B cell (primary cell): ENCODE data around the gene STAT5A. TPM values are rescaled to one million over a fixed set of nuclear protein-coding genes. Genes with fewer than 3 reads are reported as not detected.

Experiments
- ATAC-seq: fragments of 200-7000 bp; cut with Tn5 transposase; one replicate; pipeline ENCODE4 v1.10.0; 2021; ENCODE audit warnings: low read depth, mild to moderate bottlenecking, moderate number of reproducible peaks, moderate library complexity
- CTCF ChIA-PET: fragments of 350-600 bp; sonication (Branson Sonifier 250); formaldehyde crosslinking; loops from one replicate; lab custom pipeline; 2021; ENCODE audit warnings: antibody characterized with exemption, inconsistent platforms; lab: Charles Lee
- POLR2A ChIA-PET: fragments of 350-600 bp; sonication (Branson Sonifier 250); formaldehyde crosslinking; loops from one replicate; lab custom pipeline; 2021; ENCODE audit warnings: antibody characterized with exemption; lab: Charles Lee
- DNase-seq: peaks from one replicate; pipeline ENCODE4 v3.0.0; 2013
- H2AFZ ChIP-seq: 2 replicates; pipeline ENCODE4 v1.6.1; 2012; ENCODE audit warnings: mild to moderate bottlenecking, low read depth, low read length; ENCODE audit not compliant: insufficient read depth, poor library complexity, severe bottlenecking
- H3K27ac ChIP-seq, 2 donors: 1 replicate in 1 of 2; 2 replicates in 1 of 2; pipeline ENCODE4 v1.5.1; 2012 to 2013; ENCODE audit warnings: low read length in 2 of 2, mild to moderate bottlenecking in 2 of 2, moderate library complexity in 1 of 2
- H3K27me3 ChIP-seq, 4 experiments: fragments of 200-600 bp in 1 of 4; sonication (generic) in 1 of 4; replicated peaks in 1 of 4; 1 replicate in 2 of 4; 2 replicates in 2 of 4; pipeline versions ENCODE4 v1.6.1 to v1.7.0; 2013 to 2016; ENCODE audit warnings: low read length in 3 of 4, mild to moderate bottlenecking in 2 of 4, mixed read lengths in 1 of 4, moderate library complexity in 1 of 4; ENCODE audit not compliant: insufficient read depth in 4 of 4, control insufficient read depth in 3 of 4; ENCODE audit errors: control extremely low read depth in 1 of 4
- H3K36me3 ChIP-seq, 2 experiments: replicated peaks in 1 of 2; 1 replicate in 1 of 2; 2 replicates in 1 of 2; pipeline versions ENCODE4 v1.6.1 to v1.7.1; 2013; ENCODE audit warnings: low read length in 1 of 2; ENCODE audit not compliant: insufficient read depth in 2 of 2, control insufficient read depth in 1 of 2; ENCODE audit errors: control extremely low read depth in 1 of 2, extremely low read depth in 1 of 2
- H3K4me1 ChIP-seq, 2 donors: fragments of 200-600 bp in 1 of 2; sonication (generic) in 1 of 2; 1 replicate in 1 of 2; 2 replicates in 1 of 2; pipeline versions ENCODE4 v1.5.1 to v1.6.1; 2013 to 2017; ENCODE audit warnings: low read length in 2 of 2; ENCODE audit not compliant: control insufficient read depth in 2 of 2, insufficient read depth in 2 of 2
- H3K4me2 ChIP-seq: replicated peaks from 2 replicates; pipeline ENCODE3; 2012; ENCODE audit warnings: mild to moderate bottlenecking, low read depth, low read length; ENCODE audit not compliant: poor library complexity, severe bottlenecking
- H3K4me3 ChIP-seq, 5 experiments: fragments of 200-600 bp in 1 of 5; sonication (generic) in 1 of 5; 1 replicate in 3 of 5; 2 replicates in 2 of 5; pipeline versions ENCODE4 v1.5.1 to v1.7.0; 2011 to 2016; ENCODE audit warnings: low read length in 4 of 5, mild to moderate bottlenecking in 4 of 5, low read depth in 2 of 5, control low read depth in 1 of 5, moderate library complexity in 1 of 5; ENCODE audit not compliant: insufficient read depth in 1 of 5; ENCODE audit errors: control extremely low read depth in 1 of 5, extremely low read depth in 1 of 5
- H3K79me2 ChIP-seq: fragments of 200-600 bp; sonication (generic); one replicate; pipeline ENCODE4 v1.6.0; 2016; ENCODE audit warnings: low read length; ENCODE audit not compliant: control insufficient read depth, insufficient read depth
- H3K9ac ChIP-seq: fragments of 200-600 bp; sonication (generic); 2 replicates; pipeline ENCODE4 v1.6.1; 2017; ENCODE audit warnings: mild to moderate bottlenecking, low read length, moderate library complexity
- H3K9me3 ChIP-seq, 3 donors: one replicate each; pipeline versions ENCODE4 v1.6.1 to v1.7.1; 2013; ENCODE audit warnings: low read length in 2 of 3; ENCODE audit not compliant: control insufficient read depth in 2 of 3, insufficient read depth in 1 of 3; ENCODE audit errors: control extremely low read depth in 1 of 3
- H4K20me1 ChIP-seq: 2 replicates; pipeline ENCODE4 v1.6.0; 2012; ENCODE audit warnings: mild to moderate bottlenecking, low read length; ENCODE audit not compliant: insufficient read depth, control insufficient read depth, poor library complexity, severe bottlenecking
- H3K27ac Mint-ChIP-seq: one replicate; pipeline ENCODE4 v1.8.0; 2021; ENCODE audit warnings: mixed read lengths
- H3K27me3 Mint-ChIP-seq: one replicate; pipeline ENCODE4 v1.8.0; 2021; ENCODE audit warnings: mixed read lengths
- H3K4me1 Mint-ChIP-seq: one replicate; pipeline ENCODE4 v1.8.0; 2021; ENCODE audit warnings: mixed read lengths
- H3K4me3 Mint-ChIP-seq: one replicate; pipeline ENCODE4 v1.8.0; 2021; ENCODE audit warnings: mixed read lengths
- H3K9me3 Mint-ChIP-seq: one replicate; pipeline ENCODE4 v1.8.0; 2022; ENCODE audit warnings: mixed read lengths; ENCODE audit not compliant: insufficient read depth
- EZH2 ChIP-seq: IDR thresholded peaks from 2 replicates; pipeline ENCODE4 v1.6.1; 2012; ENCODE audit warnings: borderline replicate concordance, low read depth, mild to moderate bottlenecking, moderate library complexity, low read length; ENCODE audit not compliant: insufficient read depth, poor library complexity, severe bottlenecking
- WGBS: methylation state at CpG from one replicate; pipeline ENCODE4 v1.1.5; 2013; ENCODE audit warnings: missing lambda C conversion rate; ENCODE audit not compliant: insufficient coverage; 5-methylcytosine and 5-hydroxymethylcytosine counted together
- intact Hi-C: fragments of 100-400 bp; cut with micrococcal nuclease; formaldehyde crosslinking; loops from one replicate; pipeline ENCODE4 v1.10.0; 2022
- polyA plus RNA-seq: library from polyadenylated mRNA; depleted of rRNA; stranded (reverse); fragments of >200 nt; gene quantifications from 2 replicates; pipeline ENCODE4 v1.2.3, GENCODE V29; 2012
- total RNA-seq, 2 donors: library from RNA; stranded (reverse); fragments of 120-200 nt in 1 of 2; gene quantifications; 1 replicate in 1 of 2; 2 replicates in 1 of 2; pipeline versions ENCODE4 v1.2.3 to v1.2.4, GENCODE V29; 2013 to 2022
- TF ChIP-seq, protein P1 (sequence below): fragments of 200-600 bp; IDR thresholded peaks from one replicate; pipeline ENCODE4 v1.8.0; 2022; ENCODE audit warnings: antibody characterized with exemption, mild to moderate bottlenecking

The STAT5A gene
- total and polyA plus RNA-seq, 2 donors (not counting 1 experiment from before 2014, with no cell fraction given), result 48.8 to 110 TPM

DNA sequence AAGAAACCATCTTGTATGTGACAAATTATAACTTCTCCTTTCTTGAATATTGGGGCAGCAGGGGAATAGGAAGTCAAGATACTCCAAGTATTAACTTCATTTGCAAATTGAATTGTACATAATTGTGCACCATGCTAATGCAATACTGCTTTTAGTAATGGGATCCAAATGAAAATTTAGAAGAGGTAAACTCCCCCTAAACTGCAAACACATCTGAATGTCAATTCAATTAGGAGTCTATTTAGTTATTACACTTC is 16.6 kb upstream of the STAT5A start:
- no peaks in the 10 kb centered on the region for H3K27me3 Mint-ChIP-seq
- peaks cover 86% of the 10 kb centered on the region for H3K79me2 ChIP-seq
- H3K9me3 Mint-ChIP-seq, result no peaks in the 10 kb centered on the region
- ChIA-PET POLR2A (no interaction called here), CTCF (interaction anchor here (0.6 kb wide), 1 partner anchor 192 kb away, joined by 3 read pairs; no protein-coding TSS in a partner anchor)
- DNase-seq (no peak), ATAC-seq (no peak)
- H3K27ac ChIP-seq, result peak overlapping the region in 1 of 2 donors; percentile 1
- TF ChIP-seq EZH2, result no peak
- TF ChIP-seq, protein P1, sequence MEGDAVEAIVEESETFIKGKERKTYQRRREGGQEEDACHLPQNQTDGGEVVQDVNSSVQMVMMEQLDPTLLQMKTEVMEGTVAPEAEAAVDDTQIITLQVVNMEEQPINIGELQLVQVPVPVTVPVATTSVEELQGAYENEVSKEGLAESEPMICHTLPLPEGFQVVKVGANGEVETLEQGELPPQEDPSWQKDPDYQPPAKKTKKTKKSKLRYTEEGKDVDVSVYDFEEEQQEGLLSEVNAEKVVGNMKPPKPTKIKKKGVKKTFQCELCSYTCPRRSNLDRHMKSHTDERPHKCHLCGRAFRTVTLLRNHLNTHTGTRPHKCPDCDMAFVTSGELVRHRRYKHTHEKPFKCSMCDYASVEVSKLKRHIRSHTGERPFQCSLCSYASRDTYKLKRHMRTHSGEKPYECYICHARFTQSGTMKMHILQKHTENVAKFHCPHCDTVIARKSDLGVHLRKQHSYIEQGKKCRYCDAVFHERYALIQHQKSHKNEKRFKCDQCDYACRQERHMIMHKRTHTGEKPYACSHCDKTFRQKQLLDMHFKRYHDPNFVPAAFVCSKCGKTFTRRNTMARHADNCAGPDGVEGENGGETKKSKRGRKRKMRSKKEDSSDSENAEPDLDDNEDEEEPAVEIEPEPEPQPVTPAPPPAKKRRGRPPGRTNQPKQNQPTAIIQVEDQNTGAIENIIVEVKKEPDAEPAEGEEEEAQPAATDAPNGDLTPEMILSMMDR, result no peak
- H3K4me1 Mint-ChIP-seq, result peaks cover 61% of the 10 kb centered on the region
- H3K4me3 Mint-ChIP-seq, result peak overlapping the region; percentile 1
- H3K4me2 ChIP-seq, result peak overlapping the region; percentile 41
- no peaks in the 10 kb centered on the region for H3K36me3 ChIP-seq
- H3K4me1 ChIP-seq, result peaks cover 37 to 41% of the 10 kb centered on the region in 2 donors
- H3K27ac Mint-ChIP-seq, result peak overlapping the region; percentile 43
- H3K9ac ChIP-seq, result no peak overlapping the region
- H3K4me3 ChIP-seq, result no peak overlapping the region
- H2AFZ ChIP-seq, result no peak overlapping the region
- no peaks in the 10 kb centered on the region for H4K20me1 ChIP-seq
- intact Hi-C loops, result loop anchor here (10.0 kb wide), 1 partner anchor 47 kb away; no protein-coding TSS in a partner anchor
- no peaks in the 10 kb centered on the region for H3K9me3 ChIP-seq
- no peaks in the 10 kb centered on the region for H3K27me3 ChIP-seq

DNA sequence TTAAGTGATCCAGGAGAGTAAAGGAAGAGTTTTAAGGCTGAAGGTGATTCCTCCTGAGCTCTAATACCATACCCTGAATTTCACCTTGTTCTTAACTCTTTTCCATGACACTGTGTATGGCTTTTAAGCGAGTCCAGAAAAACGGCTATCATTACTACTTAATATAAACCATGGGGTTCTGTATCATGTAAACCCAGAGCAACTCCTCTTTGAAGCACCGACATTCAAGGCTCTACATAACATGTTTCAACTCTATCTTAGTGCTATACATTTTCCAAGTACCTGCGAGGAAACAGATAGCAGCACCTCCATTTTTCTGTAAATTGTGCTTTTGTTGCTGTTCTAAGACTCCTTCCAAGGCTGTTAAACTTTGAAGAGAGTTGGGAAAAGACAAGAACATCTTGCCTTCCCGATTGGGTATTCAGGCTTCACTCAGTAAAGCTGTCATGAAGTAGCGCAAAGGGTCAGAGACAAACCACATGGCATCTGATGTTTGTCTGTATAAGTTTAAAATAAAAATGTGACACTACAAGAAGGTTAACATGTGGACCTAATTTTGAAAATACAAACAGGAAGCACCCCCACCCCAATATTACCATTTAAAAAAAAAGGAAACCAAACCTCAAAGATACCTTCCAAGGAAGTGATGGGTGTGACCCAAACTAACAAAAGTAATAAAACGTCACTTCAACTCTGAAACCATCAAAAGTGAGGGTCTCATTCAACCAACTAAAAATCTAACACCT is 16.0 kb upstream of the STAT5A start:
- Histone ChIP-seq H3K9ac (no peak overlapping the region), H2AFZ (no peak overlapping the region), H4K20me1 (no peaks in the 10 kb centered on the region), H3K9me3 (no peaks in the 10 kb centered on the region), H3K36me3 (no peaks in the 10 kb centered on the region), H3K79me2 (peaks cover 80% of the 10 kb centered on the region), H3K4me2 (peak overlapping the region; percentile 41), H3K4me3 (no peak overlapping the region), H3K27ac (peak overlapping the region; percentile 1 to 11), H3K4me1 (peaks cover 44% of the 10 kb centered on the region in 2 donors), H3K27me3 (no peaks in the 10 kb centered on the region)
- intact Hi-C loops, result loop anchor here (10.0 kb wide), 1 partner anchor 48 kb away; no protein-coding TSS in a partner anchor
- DNase-seq (peak; percentile 9), ATAC-seq (no peak)
- TF ChIP-seq EZH2, result no peak
- TF ChIP-seq, protein P1, result no peak
- POLR2A ChIA-PET, result no interaction called here
- no peaks in the 10 kb centered on the region for H3K27me3 Mint-ChIP-seq
- H3K27ac Mint-ChIP-seq, result peak overlapping the region; percentile 43
- H3K4me3 Mint-ChIP-seq, result peak overlapping the region; percentile 47
- H3K4me1 Mint-ChIP-seq, result peaks cover 65% of the 10 kb centered on the region
- 79% methylated on average over 3 of the region's 7 CpGs for WGBS
- CTCF ChIA-PET, result interaction anchor here (1.1 kb wide), 1 partner anchor 50 kb away, joined by 3 read pairs; no protein-coding TSS in a partner anchor
- no peaks in the 10 kb centered on the region for H3K9me3 Mint-ChIP-seq
